Stimulated activated CD8-positive, alpha-beta memory T cell treated with anti-CD3 and anti-CD28 coated beads, Interleukin-4, amount 100 ng/mL, for 1 hour (primary cell): ENCODE measurements around the gene TEX11.
"Not testable (repeated sequence)": the region's sequence is repeated elsewhere in the genome, so short reads cannot be mapped to it uniquely, and the experiment has no call there.

Source experiments
- DNase-seq, 2 donors: peaks; one replicate each; pipeline ENCODE4 v3.0.0-alpha.2; 2020; ENCODE audit warnings: low read depth in 2 of 2, low spot score in 1 of 2

The TEX11 gene

GRCh38 chrX:70908541-70908940 lies at the start of gene TEX11:
TSS of gene TEX11 (minus strand) at chrX:70908711. CDS start at chrX:70907789, 922 bp downstream.
- DNase-seq = no peak

DNA sequence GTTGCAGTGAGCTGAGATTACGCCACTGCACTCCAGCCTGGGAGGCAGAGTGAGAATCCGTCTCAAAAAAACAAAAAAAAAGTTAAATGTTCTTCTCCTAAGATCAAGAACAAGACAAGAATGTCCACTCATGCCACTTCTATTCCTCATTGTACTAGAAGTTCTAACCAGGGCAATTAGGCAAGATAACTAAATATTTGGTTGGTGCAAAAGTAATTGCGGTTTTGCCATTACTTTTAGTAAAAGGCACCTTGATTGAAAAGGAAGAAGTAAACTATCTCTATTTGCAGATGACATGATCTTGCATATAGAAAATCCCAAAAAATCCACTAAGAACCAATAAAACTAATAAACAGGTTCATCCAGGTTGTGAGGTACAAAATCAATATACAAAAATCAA lies 46.4 kb upstream of the TEX11 start:
- no peak for DNase-seq

DNA sequence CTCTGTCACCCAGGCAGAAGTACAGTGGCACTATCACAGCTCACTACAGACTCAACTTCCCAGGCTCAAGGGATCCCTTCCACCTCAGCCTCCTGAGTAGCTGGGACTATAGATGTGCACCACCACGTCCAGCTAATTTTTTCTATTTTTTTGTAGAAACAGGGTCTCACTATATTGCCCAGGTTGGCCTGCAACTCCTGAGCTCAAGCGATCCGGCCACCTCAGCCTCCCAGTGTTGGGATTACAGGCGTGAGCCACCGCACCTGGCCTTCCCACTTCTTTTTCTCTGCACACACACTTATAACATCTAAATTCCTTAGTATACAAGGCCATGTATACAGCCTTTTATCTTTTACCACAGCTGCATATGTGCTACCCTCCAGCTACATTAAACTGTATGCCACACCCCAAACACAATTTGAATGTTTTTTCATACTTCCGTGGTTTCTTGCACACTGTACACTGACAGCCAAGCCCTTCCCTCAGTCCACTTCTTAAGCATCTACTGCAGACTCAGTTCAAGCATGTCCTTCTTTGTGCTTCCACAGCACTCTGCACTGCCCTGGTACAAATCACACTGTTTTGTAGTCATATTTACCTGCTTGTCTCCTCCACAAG lies 15.9 kb upstream of the TEX11 start:
- no peak for DNase-seq

DNA sequence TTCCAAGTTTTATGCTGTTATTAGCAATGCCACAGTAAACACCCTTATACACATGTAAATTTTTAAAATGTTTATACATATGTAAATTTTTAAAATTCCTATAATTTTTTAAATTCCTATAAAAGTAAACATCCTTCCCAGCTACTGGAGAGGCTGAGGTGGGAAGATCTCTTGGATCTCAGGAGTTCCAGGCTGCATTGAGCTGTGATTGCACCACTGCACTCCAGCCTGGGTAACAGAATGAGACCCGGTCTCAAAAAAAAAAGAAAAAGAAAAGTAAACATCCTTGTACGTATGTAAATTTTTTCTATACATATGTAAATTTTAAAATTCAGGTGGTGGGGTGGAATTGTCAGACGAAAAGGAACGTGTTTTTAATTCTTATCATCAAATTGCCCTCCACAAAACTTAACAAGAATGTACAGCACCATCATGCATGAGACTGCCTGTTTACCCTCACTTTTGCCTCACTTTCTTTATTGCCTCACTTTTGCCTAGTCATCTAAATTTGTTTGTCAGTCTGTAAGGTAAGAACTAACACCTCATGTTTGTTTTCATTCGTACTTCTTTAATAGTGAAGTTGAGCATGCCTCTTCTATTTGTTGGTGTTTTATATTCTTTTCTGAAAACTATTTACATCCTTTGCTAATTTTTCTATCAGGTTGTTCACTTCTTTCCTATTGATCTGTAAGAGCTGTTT lies 14.4 kb upstream of the TEX11 start:
- DNase-seq = no peak

GRCh38 chrX:70921709-70922352 lies 13.3 kb upstream of the TEX11 start:
- no peak for DNase-seq

DNA sequence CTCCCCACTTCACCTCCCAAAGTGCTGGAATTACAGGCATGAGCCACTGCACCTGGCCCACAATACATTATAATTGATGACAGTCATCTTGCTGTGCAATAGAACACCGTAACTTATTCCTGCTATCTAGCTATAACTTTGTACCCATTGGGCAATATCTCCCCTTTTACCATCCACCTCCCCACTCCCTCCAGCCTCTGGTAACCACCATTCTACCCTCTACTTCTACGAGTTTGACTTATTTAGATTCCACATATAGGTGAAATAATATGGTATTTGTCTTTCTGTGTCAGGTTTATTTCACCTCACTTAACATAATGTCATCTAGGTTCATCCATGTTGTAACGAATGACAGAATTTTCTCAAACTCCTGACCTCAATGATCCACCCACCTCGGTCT lies 8.2 kb upstream of the TEX11 start:
- no peak for DNase-seq

DNA sequence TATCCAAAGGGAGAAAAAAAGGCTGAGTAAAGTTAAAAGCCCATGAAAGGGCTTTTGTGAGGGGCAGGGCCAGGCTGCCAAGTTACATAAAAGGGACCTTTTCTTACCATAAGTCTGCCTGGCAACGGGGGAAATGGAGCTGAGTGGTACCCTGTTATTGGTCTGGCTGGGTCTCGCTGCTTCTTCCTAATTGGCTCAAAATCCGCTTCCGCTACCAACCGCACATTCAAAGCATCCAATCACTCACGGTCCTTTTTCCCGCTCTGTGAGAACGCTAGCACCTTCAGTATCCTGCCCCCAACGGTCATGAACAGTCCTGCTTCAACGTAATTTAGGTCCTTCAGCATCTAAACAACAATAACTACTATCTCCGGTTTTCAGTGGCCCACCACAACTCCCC lies 611 bp downstream of the TEX11 start:
- DNase-seq = no peak

DNA sequence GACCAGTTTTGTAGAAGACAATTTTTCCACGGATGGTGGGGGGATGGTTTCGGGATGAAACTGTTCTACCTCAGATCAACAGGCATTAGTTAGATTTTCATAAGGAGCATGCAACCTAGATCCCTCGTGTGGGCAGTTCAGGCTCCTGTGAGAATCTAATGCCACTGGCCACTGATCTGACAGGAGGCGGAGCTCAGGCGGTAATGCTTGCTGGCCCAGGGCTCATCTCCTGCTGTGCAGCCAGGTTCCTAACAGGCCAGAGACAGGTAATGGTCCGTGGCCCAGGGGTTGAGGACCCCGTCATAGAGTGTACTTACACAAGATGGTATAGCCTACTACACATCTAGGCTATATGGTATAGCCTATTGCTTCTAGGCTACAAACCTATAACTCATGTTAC lies 7.0 kb downstream of the TEX11 start:
- DNase-seq = no peak

DNA sequence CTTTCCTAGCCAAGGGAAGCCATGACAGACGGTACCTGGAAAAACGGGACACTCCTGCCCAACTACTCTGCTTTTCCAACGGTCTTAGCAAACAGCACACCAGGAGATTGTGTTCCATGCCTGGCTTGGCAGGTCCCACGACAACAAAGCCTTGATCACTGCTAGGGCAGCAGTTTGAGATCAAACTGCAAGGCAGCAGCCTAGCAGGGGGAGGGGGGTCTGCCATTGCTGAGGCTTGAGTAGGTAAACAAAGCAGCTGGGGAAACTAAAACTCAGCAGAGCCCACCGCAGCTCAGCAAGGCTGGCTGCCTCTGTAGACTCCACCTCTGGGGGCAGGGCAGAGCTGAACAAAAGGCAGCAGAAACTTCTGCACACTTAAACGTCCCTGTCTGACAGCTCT lies 18.1 kb downstream of the TEX11 start:
- not testable (repeated sequence) for DNase-seq

DNA sequence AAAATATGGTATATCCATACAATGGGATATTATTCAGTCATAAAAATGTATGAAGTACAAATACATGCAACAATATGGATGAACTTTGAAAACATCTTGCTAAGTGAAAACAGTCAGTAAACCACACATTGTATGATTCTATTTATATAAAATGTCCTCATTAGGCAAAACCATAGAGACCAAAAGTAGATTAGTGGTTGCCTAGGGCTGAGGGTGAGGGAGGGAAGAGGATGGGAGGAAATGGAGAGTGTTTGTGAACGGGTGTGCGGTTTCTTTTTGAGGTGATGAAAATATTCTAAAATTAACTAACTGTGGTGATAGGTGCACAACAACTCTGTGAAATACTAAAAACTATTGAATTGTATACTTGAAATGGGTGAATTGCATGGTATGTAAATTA lies 29.6 kb downstream of the TEX11 start:
- DNase-seq = no peak

DNA sequence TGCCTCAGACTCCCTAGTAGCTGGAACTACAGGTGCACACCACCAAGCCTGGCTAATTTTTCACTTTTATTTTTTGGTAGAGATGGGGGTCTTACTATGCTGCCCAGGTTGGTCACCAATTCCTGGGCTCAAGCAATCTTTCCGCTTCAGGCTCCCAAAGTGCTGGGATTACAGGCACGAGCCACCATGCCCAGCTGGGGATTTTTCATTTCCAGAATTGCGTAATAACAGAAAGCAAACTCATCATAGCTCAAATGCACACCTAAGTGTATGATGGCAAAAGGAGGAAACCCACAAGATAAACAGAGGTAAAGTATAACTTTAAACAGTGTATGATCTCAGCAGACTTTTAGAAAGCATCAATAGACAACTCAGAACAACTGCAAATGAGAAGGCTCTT lies 56.2 kb downstream of the TEX11 start:
- DNase-seq = no peak

DNA sequence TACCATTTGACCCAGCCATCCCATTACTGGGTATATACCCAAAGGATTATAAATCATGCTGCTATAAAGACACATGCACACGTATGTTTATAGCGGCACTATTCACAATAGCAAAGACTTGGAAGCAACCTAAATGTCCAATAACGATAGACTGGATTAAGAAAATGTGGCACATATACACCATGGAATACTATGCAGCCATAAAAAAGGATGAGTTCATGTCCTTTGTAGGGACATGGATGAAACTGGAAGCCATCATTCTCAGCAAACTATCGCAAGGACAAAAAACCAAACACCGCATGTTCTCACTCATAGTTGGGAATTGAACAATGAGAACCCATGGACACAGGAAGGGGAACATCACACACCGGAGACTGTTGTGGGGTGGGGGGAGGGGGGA lies 64.4 kb downstream of the TEX11 start:
- not testable (repeated sequence) for DNase-seq

- DNase-seq = not testable (repeated sequence)
Observed at GRCh38 chrX:70843620-70844019, 64.9 kb downstream of the TEX11 start.

DNA sequence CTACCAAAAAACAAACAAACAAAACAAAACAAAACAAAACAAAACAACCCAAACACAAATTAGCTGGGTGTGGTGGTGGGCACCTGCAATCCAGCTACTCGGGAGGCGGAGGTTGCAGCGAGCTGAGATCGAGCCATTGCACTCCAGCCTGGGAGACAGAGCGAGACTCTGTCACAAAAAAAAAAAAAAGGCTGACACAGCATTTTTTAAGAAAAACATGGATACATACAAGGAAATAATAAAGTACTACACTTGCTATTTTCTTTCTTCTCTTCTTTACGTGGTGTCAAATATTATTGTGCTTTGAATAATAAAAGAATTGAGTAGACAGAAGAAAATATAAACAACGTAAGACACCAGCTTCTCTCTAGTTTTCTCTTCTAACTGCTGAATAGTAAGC lies 73.9 kb downstream of the TEX11 start:
- no peak for DNase-seq

DNA sequence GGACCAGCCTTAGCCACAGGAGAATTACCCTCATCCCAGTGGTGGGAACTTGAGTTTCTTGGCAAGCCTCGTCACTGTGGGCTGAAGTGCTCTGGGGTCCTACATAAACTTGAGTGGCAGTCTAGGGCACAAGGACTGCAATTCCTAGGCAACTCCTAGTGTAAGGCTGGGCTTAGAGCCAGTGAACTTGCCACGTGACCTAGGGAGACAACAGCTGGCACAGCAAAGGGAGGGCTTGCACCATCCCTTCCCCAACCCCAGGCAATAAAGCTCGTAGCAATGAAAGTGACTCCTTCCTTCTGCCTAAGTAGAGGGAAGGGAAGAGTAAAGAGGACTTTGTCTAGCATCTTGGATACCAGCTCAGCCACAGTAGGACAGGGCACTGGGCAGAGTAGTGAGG lies 81.8 kb downstream of the TEX11 start:
- DNase-seq = no peak

DNA sequence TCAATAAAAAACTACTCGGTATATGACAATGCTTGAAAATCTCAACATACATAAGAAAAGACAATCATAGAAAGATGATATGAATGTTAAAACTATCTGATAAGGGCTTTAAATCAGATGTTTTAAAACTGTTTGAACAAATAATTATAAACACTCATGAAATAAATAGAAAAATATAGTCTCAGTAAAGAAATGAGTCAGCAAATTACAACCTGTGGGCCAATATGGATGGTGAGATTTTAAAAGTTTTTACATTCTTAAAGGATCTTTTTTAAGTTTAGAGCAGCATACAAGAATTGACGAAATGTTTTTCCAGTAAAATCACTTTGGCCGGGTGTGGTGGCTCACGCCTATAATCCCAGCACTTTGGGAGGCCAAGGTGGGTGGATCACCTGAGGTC lies 83.1 kb downstream of the TEX11 start:
- no peak for DNase-seq

DNA sequence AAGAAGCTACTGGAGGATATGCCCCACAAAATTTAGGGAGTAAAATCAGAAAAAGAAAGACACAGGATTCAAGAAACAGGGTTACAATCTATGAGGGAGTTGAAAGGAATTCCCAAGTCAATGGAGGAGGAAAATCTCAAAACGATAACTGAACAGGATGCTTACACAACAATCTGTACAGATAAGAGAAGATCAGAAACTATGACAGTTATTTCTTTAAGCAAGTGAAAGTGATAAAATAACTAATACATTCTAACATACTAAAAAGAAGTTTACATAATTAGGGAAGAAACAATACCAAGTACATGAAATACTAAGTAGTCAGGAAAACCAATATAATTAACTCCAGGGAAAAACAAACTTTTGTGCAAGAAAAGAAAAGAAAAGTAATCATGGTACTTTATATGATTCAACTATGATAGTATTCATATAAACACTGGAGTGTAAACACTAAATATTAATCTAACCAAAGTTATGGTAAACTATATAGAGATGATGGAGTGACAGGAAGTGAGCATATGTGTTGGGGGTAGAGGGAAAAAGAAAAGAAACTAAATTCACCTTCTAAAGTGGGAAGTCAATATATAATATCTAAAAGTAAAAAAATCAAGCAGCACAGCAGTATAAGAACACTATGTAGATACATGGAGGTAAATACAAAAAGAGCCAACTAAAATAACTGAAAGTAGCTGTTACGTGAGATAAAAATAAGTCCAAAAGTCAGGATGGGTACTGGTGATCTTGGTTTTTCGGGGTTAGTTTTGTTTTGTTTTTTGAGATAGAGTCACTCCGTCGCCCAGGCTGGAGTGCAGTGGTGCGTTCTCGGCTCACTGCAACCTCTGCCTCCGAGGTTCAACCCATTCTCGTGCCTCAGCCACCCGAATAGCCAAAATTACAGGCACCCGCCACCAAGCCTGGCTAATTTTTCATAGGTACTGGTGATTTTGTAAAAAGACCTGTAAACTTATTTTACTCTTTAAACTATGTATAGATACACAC lies 99.3 kb downstream of the TEX11 start:
- no peak for DNase-seq

GRCh38 chrX:70806081-70806480 lies 102.4 kb downstream of the TEX11 start:
- no peak for DNase-seq

DNA sequence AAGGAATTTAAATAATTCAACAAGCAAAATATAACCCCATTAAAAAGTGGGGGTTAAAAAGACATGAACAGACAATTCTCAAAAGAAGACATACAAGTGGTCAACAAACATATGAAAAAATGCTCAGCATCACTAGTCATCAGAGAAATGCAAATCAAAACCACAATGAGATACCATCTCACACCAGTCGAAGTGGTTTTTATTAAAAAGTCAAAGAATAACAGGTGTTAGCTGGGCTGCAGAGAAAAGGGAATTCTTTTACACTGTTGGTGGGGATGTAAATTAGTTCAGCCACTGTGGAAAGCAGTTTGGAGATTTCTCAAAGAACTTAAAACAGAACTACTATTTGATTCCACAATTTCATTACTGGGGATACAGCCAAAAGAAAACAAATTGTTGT lies 111.8 kb downstream of the TEX11 start:
- not testable (repeated sequence) for DNase-seq

GRCh38 chrX:70774223-70774622 lies 134.3 kb downstream of the TEX11 start:
- no peak for DNase-seq

- no peak for DNase-seq
Observed at GRCh38 chrX:70769659-70770227, 138.8 kb downstream of the TEX11 start.
